Activated T-cell treated with anti-CD3 and anti-CD28 coated beads, Interleukin-2, amount 50 U/mL, for 4 hours (primary cell): Measurements from ENCODE around the gene MIEF2. TPM values are rescaled to one million over a fixed set of nuclear protein-coding genes. Genes with fewer than 3 reads are reported as not detected.

Experiments
- ATAC-seq, 2 donors: fragments of 200-7000 bp; cut with Tn5 transposase; one replicate each; pipeline ENCODE4 v1.10.0; 2021
- DNase-seq: peaks from one replicate; pipeline ENCODE4 v3.0.0-alpha.2; 2020
- H3K27me3 Mint-ChIP-seq: one replicate; pipeline ENCODE4 v1.8.0; 2021; ENCODE audit warnings: low read depth, mixed read lengths
- H3K36me3 Mint-ChIP-seq: one replicate; pipeline ENCODE4 v1.8.0; 2022; ENCODE audit warnings: mixed read lengths; ENCODE audit not compliant: insufficient read depth
- H3K4me1 Mint-ChIP-seq: one replicate; pipeline ENCODE4 v1.8.0; 2021; ENCODE audit warnings: low read depth, mixed read lengths
- H3K4me3 Mint-ChIP-seq: one replicate; pipeline ENCODE4 v1.8.0; 2021; ENCODE audit warnings: mild to moderate bottlenecking, moderate library complexity, mixed read lengths
- H3K9me3 Mint-ChIP-seq: one replicate; pipeline ENCODE4 v1.8.0; 2021; ENCODE audit warnings: mixed read lengths
- total RNA-seq, 3 donors: library from RNA; stranded (reverse); gene quantifications; one replicate each; pipeline ENCODE4 v1.2.1, GENCODE V29; 2021

MIEF2 gene
- total RNA-seq, 3 donors from 2014 or later, result 1.5 to 3.0 (median 2.1) TPM

GRCh38 chr17:18229771-18230170 lies 30.7 kb upstream of the MIEF2 start:
- Mint-ChIP-seq H3K9me3 (no peaks in the 10 kb centered on the region), H3K4me3 (no peak overlapping the region), H3K36me3 (peaks cover 2% of the 10 kb centered on the region), H3K4me1 (peaks cover 27% of the 10 kb centered on the region), H3K27me3 (no peaks in the 10 kb centered on the region)
- DNase-seq (no peak), ATAC-seq (no peak)

GRCh38 chr17:18230288-18231141 lies 29.9 kb upstream of the MIEF2 start:
- Mint-ChIP-seq H3K4me1 (peaks cover 25% of the 10 kb centered on the region), H3K27me3 (no peaks in the 10 kb centered on the region), H3K4me3 (no peak overlapping the region), H3K36me3 (peaks cover 6% of the 10 kb centered on the region), H3K9me3 (no peaks in the 10 kb centered on the region)
- ATAC-seq (no peak), DNase-seq (no peak)

DNA sequence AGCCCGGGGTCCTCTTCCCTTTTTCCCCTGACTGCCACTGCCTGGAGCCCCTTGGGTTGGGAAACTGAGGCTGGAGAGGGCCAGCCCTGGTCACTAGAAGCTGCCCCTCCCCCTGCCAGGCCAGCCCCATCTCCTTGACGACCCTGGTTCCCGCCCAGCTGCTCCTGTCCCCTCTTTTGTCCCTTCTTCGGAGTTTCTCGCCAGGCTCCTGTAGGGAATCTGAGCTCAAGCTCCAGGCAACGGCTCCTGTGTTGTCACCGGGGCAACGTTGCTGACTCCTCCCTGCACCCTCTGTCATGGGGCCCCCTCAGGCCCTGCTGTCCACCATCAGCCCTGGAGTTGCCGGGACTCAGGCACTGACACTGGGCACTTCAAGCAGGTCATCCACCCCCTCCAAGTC lies 29.3 kb upstream of the MIEF2 start:
- Mint-ChIP-seq H3K4me3 (no peak overlapping the region), H3K36me3 (peaks cover 6% of the 10 kb centered on the region), H3K4me1 (peaks cover 24% of the 10 kb centered on the region), H3K9me3 (no peaks in the 10 kb centered on the region), H3K27me3 (no peaks in the 10 kb centered on the region)
- no peak for ATAC-seq
- no peak for DNase-seq

DNA sequence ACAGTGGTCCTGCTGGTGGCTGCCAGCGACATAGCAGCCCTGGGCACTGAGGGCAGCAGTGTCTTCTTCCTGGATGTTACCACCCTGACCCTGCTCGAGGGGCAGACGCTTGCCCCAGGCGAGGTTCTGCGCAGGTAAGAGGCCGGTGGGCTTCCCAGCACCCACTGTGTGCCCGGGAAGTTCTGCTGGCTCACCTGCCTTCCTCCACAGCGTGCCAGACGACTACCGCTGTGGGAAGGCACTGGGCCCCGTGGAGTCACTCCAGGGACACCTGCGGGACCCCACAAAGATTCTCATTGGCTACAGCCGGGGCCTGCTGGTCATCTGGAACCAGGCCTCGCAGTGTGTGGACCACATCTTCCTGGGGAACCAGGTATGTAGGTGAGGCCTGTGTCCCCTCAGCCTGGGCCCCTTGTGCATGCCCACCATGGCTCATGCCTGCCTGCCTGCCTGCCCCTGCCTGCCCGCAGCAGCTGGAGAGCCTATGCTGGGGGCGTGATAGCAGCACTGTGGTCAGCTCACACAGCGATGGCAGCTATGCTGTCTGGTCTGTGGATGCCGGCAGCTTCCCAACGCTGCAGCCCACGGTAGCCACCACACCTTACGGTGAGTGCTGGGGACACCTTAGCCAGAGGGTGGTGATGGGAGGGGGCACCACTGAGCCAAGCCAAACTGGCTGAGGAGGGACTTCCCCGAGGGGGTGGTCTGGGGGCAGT lies 26.5 kb upstream of the MIEF2 start:
- no peak overlapping the region for H3K4me3 Mint-ChIP-seq
- DNase-seq (no peak), ATAC-seq (no peak)
- H3K9me3 Mint-ChIP-seq, result no peaks in the 10 kb centered on the region
- peaks cover 6% of the 10 kb centered on the region for H3K36me3 Mint-ChIP-seq
- H3K27me3 Mint-ChIP-seq, result no peaks in the 10 kb centered on the region
- peaks cover 3% of the 10 kb centered on the region for H3K4me1 Mint-ChIP-seq

GRCh38 chr17:18234853-18235380 lies 25.5 kb upstream of the MIEF2 start:
- Mint-ChIP-seq H3K36me3 (peaks cover 6% of the 10 kb centered on the region), H3K9me3 (no peaks in the 10 kb centered on the region), H3K4me1 (peaks cover 3% of the 10 kb centered on the region), H3K27me3 (no peaks in the 10 kb centered on the region), H3K4me3 (no peak overlapping the region)
- ATAC-seq (no peak), DNase-seq (no peak)

DNA sequence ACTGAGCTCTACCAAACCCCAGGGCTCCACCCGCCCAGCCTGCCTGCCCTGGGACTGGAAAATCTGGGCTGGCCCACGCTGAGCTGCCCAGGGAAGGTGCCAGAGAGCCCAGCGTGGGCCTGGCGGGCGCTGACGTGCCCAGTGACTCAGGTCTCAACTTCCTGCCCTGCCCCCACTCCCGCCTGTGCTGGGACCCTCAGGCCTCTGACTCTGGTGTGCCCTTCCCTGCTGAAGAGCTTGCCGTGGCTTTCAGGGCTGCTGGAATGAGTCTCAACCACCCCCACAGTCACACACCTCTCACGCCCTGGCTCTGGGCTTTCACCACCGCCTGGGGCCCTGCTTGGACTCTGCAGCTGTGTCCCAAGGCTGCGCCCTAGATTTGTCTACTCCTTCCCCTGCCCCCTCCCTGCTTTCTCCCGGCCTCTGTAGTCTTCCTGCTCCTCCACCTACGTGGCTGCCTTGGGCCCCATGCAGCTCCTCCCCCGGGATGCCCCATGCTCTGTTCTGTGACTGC lies 24.7 kb upstream of the MIEF2 start:
- no peak for DNase-seq
- H3K4me1 Mint-ChIP-seq, result peaks cover 3% of the 10 kb centered on the region
- ATAC-seq, result peak; percentile 51 to 72
- peaks cover 6% of the 10 kb centered on the region for H3K36me3 Mint-ChIP-seq
- H3K4me3 Mint-ChIP-seq, result no peak overlapping the region
- H3K27me3 Mint-ChIP-seq, result no peaks in the 10 kb centered on the region
- no peaks in the 10 kb centered on the region for H3K9me3 Mint-ChIP-seq

DNA sequence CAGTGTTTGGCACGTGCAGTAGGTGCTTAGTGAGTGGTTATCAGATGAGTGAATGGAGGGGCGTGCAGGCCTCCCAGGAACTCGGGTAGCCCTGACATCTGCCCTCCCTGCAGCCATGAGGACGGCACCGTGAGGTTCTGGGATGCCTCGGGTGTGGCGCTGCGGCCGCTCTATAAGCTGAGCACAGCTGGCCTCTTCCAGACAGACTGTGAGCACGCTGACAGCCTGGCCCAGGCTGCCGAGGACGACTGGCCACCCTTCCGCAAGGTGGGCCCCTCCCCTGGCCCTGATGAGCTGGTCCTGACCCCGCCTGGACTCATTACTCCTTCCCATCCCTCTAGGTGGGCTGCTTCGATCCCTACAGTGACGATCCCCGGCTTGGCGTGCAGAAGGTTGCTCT lies 24.0 kb upstream of the MIEF2 start:
- no peaks in the 10 kb centered on the region for H3K27me3 Mint-ChIP-seq
- peaks cover 6% of the 10 kb centered on the region for H3K36me3 Mint-ChIP-seq
- DNase-seq (no peak), ATAC-seq (no peak)
- H3K9me3 Mint-ChIP-seq, result no peaks in the 10 kb centered on the region
- peaks cover 3% of the 10 kb centered on the region for H3K4me1 Mint-ChIP-seq
- no peak overlapping the region for H3K4me3 Mint-ChIP-seq

DNA sequence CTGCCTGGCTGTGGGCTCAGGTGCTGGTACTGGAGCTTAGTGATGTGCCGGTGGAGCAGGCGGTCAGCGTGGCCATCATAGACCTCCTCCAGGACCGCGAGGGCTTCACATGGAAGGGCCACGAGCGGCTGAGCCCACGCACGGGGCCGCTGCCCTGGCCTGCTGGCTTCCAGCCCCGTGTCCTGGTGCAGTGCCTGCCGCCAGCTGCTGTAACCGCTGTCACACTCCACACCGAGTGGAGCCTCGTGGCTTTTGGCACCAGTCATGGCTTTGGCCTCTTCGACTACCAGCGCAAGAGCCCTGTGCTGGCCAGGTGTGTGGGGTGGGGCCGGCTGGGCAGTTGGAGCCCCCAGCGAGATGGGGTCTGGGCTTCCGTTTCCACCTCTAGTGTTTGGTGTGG lies 23.0 kb upstream of the MIEF2 start:
- H3K27me3 Mint-ChIP-seq, result no peaks in the 10 kb centered on the region
- ATAC-seq, result no peak
- H3K4me3 Mint-ChIP-seq, result no peak overlapping the region
- no peak for DNase-seq
- peaks cover 6% of the 10 kb centered on the region for H3K36me3 Mint-ChIP-seq
- H3K4me1 Mint-ChIP-seq, result peaks cover 3% of the 10 kb centered on the region
- H3K9me3 Mint-ChIP-seq, result no peaks in the 10 kb centered on the region

DNA sequence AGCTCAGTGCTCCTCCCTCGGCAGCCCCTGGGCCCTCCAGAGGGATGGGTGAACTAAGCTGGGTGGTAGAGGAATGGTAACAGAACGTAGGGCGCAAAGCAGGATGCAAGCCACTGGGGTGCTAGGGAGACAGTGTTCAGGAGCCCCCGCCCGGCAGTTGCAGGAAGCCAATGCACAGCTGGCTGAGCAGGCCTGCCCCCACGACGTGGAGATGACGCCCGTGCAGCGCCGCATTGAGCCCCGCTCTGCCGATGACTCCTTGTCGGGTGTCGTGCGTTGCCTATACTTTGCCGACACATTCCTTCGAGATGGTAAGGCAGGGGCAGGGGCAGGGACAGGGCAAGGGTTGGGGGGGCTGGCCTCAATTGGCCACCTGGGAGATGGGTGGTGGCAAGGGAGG lies 22.2 kb upstream of the MIEF2 start:
- Mint-ChIP-seq H3K9me3 (no peaks in the 10 kb centered on the region), H3K36me3 (peaks cover 6% of the 10 kb centered on the region), H3K4me3 (no peak overlapping the region), H3K4me1 (peaks cover 3% of the 10 kb centered on the region), H3K27me3 (no peaks in the 10 kb centered on the region)
- DNase-seq (no peak), ATAC-seq (no peak)

DNA sequence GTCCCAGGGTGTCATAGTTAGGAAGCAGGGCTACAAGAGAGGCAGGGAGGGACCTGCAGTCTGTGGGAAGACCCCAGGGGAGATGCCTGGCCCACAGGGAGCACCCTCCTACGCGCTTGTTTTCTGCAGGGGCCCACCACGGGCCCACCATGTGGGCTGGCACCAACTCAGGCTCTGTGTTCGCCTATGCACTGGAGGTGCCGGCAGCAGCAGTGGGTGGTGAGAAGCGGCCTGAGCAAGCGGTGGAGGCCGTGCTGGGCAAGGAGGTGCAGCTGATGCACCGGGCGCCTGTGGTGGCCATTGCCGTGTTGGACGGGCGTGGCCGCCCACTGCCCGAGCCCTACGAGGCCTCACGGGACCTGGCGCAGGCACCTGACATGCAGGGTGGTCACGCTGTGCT lies 20.0 kb upstream of the MIEF2 start:
- no peak for DNase-seq
- ATAC-seq, result no peak
- Mint-ChIP-seq H3K27me3 (no peaks in the 10 kb centered on the region), H3K4me1 (peaks cover 3% of the 10 kb centered on the region), H3K4me3 (no peak overlapping the region), H3K9me3 (no peaks in the 10 kb centered on the region), H3K36me3 (no peaks in the 10 kb centered on the region)

DNA sequence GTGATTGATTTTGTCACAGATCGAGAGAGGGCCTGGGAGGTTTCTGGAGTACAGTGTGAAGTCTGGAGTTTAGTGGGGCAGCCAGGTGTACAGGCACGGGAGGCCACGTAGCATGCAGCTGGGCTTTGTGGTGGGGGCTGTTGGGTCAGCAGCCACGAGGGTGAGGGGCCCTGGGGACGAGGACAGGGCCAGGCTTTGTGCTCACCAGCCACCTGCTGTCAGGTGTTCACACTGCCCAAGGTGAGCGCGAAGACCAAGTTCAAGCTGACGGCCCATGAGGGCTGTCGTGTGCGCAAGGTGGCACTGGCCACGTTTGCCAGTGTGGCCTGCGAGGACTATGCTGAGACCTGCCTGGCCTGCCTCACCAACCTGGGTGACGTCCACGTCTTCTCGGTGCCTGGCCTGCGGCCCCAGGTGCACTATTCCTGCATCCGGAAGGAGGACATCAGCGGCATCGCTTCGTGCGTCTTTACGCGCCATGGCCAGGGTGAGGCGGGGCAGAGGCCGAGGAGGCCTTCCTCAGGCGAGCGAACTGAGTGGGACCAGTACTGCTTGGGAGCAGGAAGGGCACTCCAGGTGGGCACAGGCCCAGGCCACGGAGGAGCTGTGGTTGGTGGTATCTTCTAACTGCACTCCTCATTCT lies 19.1 kb upstream of the MIEF2 start:
- Mint-ChIP-seq H3K9me3 (no peaks in the 10 kb centered on the region), H3K36me3 (no peaks in the 10 kb centered on the region), H3K4me3 (no peak overlapping the region), H3K4me1 (no peaks in the 10 kb centered on the region), H3K27me3 (no peaks in the 10 kb centered on the region)
- DNase-seq (no peak), ATAC-seq (no peak)

DNA sequence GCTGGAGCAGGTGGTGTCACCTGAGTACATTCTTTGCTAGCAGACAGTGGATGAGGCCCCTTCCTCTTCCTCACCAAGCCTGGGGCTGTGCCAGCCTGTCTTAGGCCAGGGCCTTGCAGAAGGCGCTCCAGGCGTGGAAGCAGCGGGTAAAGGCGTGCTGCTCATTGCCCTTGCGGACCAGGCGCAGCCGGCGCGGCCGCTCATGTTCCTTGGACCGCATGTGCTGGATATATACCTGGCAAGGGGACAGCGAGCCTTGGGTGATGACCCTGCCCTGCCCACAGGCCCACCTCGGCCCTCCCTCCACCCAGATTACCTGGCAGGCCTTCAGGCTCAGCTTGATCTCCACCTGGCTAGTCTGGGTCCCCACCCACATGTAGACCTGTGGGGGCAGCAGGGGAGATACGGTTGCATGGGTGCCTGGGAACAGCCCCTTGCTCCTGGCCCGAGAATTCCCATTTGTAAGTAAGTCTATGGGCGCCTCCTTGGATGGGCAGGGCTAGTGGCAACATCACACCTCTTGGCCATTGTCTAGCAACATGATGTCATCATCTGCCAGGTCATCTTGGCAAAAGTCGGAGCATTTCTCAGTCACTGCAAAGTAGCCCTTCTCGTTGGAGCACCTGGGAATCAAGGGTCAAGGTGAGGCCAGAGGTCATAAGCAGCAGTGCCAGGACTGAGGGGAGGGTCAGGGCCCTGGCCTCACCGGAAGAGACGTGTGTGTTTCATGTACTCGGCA lies 15.3 kb upstream of the MIEF2 start:
- DNase-seq (no peak), ATAC-seq (no peak)
- Mint-ChIP-seq H3K36me3 (peaks cover 13% of the 10 kb centered on the region), H3K4me3 (no peak overlapping the region), H3K4me1 (peaks cover 2% of the 10 kb centered on the region), H3K27me3 (no peaks in the 10 kb centered on the region), H3K9me3 (no peaks in the 10 kb centered on the region)

DNA sequence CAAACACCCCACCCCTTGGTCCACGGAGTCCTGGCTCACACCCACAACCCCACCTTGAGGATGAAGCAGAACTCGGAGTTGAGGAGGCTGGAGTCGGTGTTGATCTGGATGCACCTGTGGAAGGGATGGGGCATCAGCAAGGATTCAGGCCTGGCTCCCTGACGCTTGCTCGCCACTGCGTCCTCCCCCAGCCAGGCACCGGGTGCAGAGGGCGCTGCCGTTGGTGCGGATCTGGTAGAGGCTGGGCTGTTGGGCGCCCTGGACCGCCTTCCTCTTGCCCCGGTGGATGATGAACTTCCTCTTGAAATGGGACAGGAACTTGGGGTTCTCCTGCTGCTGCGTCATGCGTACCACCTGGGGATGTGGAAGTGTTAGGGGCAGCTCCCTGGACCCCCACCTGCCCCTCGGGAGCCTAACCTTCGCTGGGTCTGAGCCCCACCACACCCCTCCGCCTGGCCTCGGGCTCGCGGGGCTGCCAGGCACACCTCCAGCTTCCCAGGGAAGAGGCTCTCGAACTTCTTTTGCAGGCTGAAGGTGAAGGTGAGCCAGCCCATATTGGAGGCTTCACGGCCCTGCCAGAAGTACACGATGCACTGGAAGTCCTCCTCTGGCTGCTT lies 14.2 kb upstream of the MIEF2 start:
- peaks cover 21% of the 10 kb centered on the region for H3K36me3 Mint-ChIP-seq
- H3K4me1 Mint-ChIP-seq, result peaks cover 2% of the 10 kb centered on the region
- H3K4me3 Mint-ChIP-seq, result no peak overlapping the region
- DNase-seq (no peak), ATAC-seq (no peak)
- H3K9me3 Mint-ChIP-seq, result no peaks in the 10 kb centered on the region
- H3K27me3 Mint-ChIP-seq, result no peaks in the 10 kb centered on the region
